GM12892 (cell line): Measurements from ENCODE around the gene TRIM56.
"Not testable (repeated sequence)": the region's sequence is repeated elsewhere in the genome, so short reads cannot be mapped to it uniquely, and the experiment has no call there.

ENCODE experiments used
- DNase-seq: peaks from one replicate; pipeline ENCODE4 v3.0.0; 2011; ENCODE audit not compliant: insufficient read length
- FAIRE-seq: peaks from 2 replicates; lab custom pipeline; 2011; peaks lifted over from hg19 to GRCh38; lab: Jason Lieb, UNC
- POLR2A ChIP-seq: IDR thresholded peaks from 2 replicates; pipeline ENCODE4 v1.6.1; 2011; ENCODE audit warnings: low read depth, low read length, control low read depth
- POLR2AphosphoS5 ChIP-seq: IDR thresholded peaks from 2 replicates; pipeline ENCODE4 v1.6.1; 2011; ENCODE audit warnings: low read depth, low read length, control low read depth
- TAF1 ChIP-seq: IDR thresholded peaks from 2 replicates; pipeline ENCODE4 v1.6.1; 2011; ENCODE audit warnings: low read depth, mild to moderate bottlenecking, control low read depth, low read length, borderline replicate concordance

TRIM56 gene

GRCh38 chr7:101106386-101106785, 21.1 kb downstream of the TRIM56 start:
- FAIRE-seq = no peak
- DNase-seq = no peak
- TF ChIP-seq TAF1 (no peak), POLR2A (no peak), POLR2AphosphoS5 (no peak)

GRCh38 chr7:101108330-101108857, 23.1 kb downstream of the TRIM56 start:
- TF ChIP-seq POLR2A = no peak
- TF ChIP-seq POLR2AphosphoS5 = no peak
- TF ChIP-seq TAF1 = no peak
- FAIRE-seq = peak; percentile 78
- peak; percentile 58 for DNase-seq

GRCh38 chr7:101108961-101109360, 23.7 kb downstream of the TRIM56 start:
- DNase-seq = no peak
- no peak for FAIRE-seq
- TF ChIP-seq TAF1 = no peak
- no peak for TF ChIP-seq POLR2A
- TF ChIP-seq POLR2AphosphoS5 = no peak

GRCh38 chr7:101109368-101109767, 24.1 kb downstream of the TRIM56 start:
- DNase-seq = no peak
- no peak for TF ChIP-seq POLR2AphosphoS5
- no peak for TF ChIP-seq TAF1
- TF ChIP-seq POLR2A = no peak
- no peak for FAIRE-seq

GRCh38 chr7:101111261-101111660, 26.0 kb downstream of the TRIM56 start:
- FAIRE-seq = no peak
- DNase-seq = no peak
- no peak for TF ChIP-seq POLR2AphosphoS5
- TF ChIP-seq TAF1 = no peak
- TF ChIP-seq POLR2A = no peak

GRCh38 chr7:101112233-101112632, 27.0 kb downstream of the TRIM56 start:
- FAIRE-seq (no peak), DNase-seq (no peak)
- TF ChIP-seq TAF1 = no peak
- no peak for TF ChIP-seq POLR2AphosphoS5
- no peak for TF ChIP-seq POLR2A

- not testable (repeated sequence) for FAIRE-seq, DNase-seq
Observed at GRCh38 chr7:101113140-101113539, 27.9 kb downstream of the TRIM56 start.

- no peak for DNase-seq
- TF ChIP-seq POLR2AphosphoS5 (no peak), POLR2A (no peak), TAF1 (no peak)
- FAIRE-seq = no peak
Observed at GRCh38 chr7:101113836-101114235, 28.6 kb downstream of the TRIM56 start.

GRCh38 chr7:101114492-101114891, 29.2 kb downstream of the TRIM56 start:
- FAIRE-seq = no peak
- TF ChIP-seq POLR2AphosphoS5 (no peak), POLR2A (no peak), TAF1 (no peak)
- no peak for DNase-seq

- FAIRE-seq = no peak
- no peak for DNase-seq
- TF ChIP-seq TAF1 (no peak), POLR2A (no peak), POLR2AphosphoS5 (no peak)
Observed at GRCh38 chr7:101115215-101115614, 29.9 kb downstream of the TRIM56 start.

- TF ChIP-seq POLR2A = no peak
- no peak for TF ChIP-seq POLR2AphosphoS5
- TF ChIP-seq TAF1 = no peak
- DNase-seq = no peak
- no peak for FAIRE-seq
Observed at GRCh38 chr7:101116898-101117297, 31.6 kb downstream of the TRIM56 start.

GRCh38 chr7:101118856-101119255, 33.6 kb downstream of the TRIM56 start:
- DNase-seq = no peak
- TF ChIP-seq POLR2AphosphoS5 = no peak
- no peak for TF ChIP-seq TAF1
- TF ChIP-seq POLR2A = no peak
- no peak for FAIRE-seq
